ENCODE measurements around the gene FRAT1. TPM values are rescaled to one million over a fixed set of nuclear protein-coding genes. Genes with fewer than 3 reads are reported as not detected.

The FRAT1 gene
- total and polyA plus RNA-seq, 2 of the 13 experiments (the other 11 are each of a cell fraction or from before 2014, with no cell fraction given): 1.7 to 2.3 TPM

DNA sequence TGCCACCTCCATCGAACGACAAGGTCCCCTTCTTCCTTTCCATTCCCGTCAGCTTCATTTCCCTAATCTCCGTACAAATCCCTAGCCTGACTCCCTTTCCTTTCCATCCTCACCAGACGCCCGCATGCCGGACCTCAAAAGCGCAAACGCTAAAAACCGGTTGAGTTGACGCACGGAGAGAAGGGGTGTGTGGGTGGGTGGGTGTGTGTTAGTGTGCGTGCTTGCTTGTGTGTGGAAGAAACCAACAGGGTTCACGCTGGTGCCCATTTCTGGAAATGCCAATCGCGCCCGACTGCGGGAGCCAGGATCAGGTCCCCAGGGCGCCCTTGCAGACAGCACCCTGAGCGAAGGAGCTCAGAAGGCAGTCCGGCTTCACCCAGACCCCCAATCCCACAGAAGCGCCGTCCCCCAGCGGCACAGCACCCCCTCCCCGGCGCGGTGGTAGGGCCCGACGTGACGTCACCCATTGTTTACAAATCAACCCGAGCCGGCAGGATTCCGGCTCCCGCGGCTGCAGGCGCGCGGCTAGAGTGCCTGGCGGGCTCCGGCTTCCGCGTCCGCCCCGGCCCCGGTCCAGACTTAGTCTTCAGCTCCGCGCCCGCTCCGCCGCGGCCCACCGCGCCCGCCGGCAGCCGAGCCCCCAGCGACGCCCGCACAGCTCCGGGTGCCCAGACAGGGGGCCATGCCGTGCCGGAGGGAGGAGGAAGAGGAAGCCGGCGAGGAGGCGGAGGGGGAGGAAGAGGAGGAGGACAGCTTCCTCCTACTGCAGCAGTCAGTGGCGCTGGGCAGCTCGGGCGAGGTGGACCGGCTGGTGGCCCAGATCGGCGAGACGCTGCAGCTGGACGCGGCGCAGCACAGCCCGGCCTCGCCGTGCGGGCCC lies at the start of gene FRAT1 (continued):
- TF ChIP-seq, protein P1, sequence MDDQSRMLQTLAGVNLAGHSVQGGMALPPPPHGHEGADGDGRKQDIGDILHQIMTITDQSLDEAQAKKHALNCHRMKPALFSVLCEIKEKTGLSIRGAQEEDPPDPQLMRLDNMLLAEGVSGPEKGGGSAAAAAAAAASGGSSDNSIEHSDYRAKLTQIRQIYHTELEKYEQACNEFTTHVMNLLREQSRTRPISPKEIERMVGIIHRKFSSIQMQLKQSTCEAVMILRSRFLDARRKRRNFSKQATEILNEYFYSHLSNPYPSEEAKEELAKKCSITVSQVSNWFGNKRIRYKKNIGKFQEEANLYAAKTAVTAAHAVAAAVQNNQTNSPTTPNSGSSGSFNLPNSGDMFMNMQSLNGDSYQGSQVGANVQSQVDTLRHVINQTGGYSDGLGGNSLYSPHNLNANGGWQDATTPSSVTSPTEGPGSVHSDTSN (CRISPR knock-in tag; IDR thresholded peaks at IDR 0.05; ENCODE audit: borderline replicate concordance): no peak
- TF ChIP-seq ZNF17 (CRISPR knock-in tag; IDR thresholded peaks at IDR 0.05) (no peak), ZNF232 (CRISPR knock-in tag; IDR thresholded peaks at IDR 0.05; ENCODE audit: borderline replicate concordance) (0 out of 2 replicates have a peak, but pooled peaks have one; percentile 38), CC2D1A (CRISPR knock-in tag; IDR thresholded peaks at IDR 0.05) (no peak), ZNF572 (CRISPR knock-in tag; IDR thresholded peaks at IDR 0.05) (no peak), ZBTB38 (CRISPR knock-in tag; IDR thresholded peaks at IDR 0.05) (0 out of 2 replicates have a peak, but pooled peaks have one; percentile 25), NFRKB (IDR thresholded peaks at IDR 0.05) (no peak), ZFP37 (CRISPR knock-in tag; IDR thresholded peaks at IDR 0.05; ENCODE audit: borderline replicate concordance) (no peak), CCDC6 (CRISPR knock-in tag; IDR thresholded peaks at IDR 0.05) (no peak), POLR2AphosphoS2 (IDR thresholded peaks at IDR 0.05; ENCODE audit: low read depth, low read length) (no peak), PCBP2 (optimal IDR thresholded peaks at IDR 0.05; ENCODE audit: low read depth, low read length, poor library complexity, severe bottlenecking) (no peak), ZMAT3 (CRISPR knock-in tag; conservative IDR thresholded peaks at IDR 0.05) (no peak; the same call in 1 of the 2 replicates), SMAD3 (CRISPR knock-in tag; IDR thresholded peaks at IDR 0.05) (no peak), RAD51 (IDR thresholded peaks at IDR 0.05; ENCODE audit: borderline replicate concordance) (no peak), FOXJ3 (CRISPR knock-in tag; IDR thresholded peaks at IDR 0.05; ENCODE audit: borderline replicate concordance) (no peak), THYN1 (CRISPR knock-in tag; IDR thresholded peaks at IDR 0.05; ENCODE audit: borderline replicate concordance, low read depth) (no peak), SIX4 (CRISPR knock-in tag; IDR thresholded peaks at IDR 0.05) (0 out of 2 replicates have a peak, but pooled peaks have one; percentile 38), SP1 (IDR thresholded peaks at IDR 0.05) (no peak), SP1 (CRISPR knock-in tag; IDR thresholded peaks at IDR 0.05) (no peak)
- TF ChIP-seq, protein P2, sequence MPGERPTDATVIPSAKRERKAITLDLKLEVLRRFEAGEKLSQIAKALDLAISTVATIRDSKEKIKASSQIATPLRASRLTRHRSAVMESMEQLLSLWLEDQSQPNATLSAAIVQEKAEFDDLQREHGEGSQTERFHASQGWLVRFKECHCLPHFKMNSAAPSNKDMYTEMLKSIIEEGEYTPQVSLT (CRISPR knock-in tag; IDR thresholded peaks at IDR 0.05; ENCODE audit: borderline replicate concordance, low read depth): no peak; the same call in 1 of the 2 replicates
- TF ChIP-seq, protein P3, sequence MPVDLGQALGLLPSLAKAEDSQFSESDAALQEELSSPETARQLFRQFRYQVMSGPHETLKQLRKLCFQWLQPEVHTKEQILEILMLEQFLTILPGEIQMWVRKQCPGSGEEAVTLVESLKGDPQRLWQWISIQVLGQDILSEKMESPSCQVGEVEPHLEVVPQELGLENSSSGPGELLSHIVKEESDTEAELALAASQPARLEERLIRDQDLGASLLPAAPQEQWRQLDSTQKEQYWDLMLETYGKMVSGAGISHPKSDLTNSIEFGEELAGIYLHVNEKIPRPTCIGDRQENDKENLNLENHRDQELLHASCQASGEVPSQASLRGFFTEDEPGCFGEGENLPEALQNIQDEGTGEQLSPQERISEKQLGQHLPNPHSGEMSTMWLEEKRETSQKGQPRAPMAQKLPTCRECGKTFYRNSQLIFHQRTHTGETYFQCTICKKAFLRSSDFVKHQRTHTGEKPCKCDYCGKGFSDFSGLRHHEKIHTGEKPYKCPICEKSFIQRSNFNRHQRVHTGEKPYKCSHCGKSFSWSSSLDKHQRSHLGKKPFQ (CRISPR knock-in tag; IDR thresholded peaks at IDR 0.05; ENCODE audit: insufficient replicate concordance): peak; percentile 37
- TF ChIP-seq, protein P4, sequence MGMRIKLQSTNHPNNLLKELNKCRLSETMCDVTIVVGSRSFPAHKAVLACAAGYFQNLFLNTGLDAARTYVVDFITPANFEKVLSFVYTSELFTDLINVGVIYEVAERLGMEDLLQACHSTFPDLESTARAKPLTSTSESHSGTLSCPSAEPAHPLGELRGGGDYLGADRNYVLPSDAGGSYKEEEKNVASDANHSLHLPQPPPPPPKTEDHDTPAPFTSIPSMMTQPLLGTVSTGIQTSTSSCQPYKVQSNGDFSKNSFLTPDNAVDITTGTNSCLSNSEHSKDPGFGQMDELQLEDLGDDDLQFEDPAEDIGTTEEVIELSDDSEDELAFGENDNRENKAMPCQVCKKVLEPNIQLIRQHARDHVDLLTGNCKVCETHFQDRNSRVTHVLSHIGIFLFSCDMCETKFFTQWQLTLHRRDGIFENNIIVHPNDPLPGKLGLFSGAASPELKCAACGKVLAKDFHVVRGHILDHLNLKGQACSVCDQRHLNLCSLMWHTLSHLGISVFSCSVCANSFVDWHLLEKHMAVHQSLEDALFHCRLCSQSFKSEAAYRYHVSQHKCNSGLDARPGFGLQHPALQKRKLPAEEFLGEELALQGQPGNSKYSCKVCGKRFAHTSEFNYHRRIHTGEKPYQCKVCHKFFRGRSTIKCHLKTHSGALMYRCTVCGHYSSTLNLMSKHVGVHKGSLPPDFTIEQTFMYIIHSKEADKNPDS (CRISPR knock-in tag; IDR thresholded peaks at IDR 0.05): no peak
- TF ChIP-seq, protein P5, sequence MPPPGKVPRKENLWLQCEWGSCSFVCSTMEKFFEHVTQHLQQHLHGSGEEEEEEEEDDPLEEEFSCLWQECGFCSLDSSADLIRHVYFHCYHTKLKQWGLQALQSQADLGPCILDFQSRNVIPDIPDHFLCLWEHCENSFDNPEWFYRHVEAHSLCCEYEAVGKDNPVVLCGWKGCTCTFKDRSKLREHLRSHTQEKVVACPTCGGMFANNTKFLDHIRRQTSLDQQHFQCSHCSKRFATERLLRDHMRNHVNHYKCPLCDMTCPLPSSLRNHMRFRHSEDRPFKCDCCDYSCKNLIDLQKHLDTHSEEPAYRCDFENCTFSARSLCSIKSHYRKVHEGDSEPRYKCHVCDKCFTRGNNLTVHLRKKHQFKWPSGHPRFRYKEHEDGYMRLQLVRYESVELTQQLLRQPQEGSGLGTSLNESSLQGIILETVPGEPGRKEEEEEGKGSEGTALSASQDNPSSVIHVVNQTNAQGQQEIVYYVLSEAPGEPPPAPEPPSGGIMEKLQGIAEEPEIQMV (CRISPR knock-in tag; IDR thresholded peaks at IDR 0.05; ENCODE audit: low read depth): no peak

Data from HepG2 (cell line).